Cardiac muscle cell (in vitro differentiated cells and primary cell): ENCODE measurements around the gene LGR4. TPM values are rescaled to one million over a fixed set of nuclear protein-coding genes. Genes with fewer than 3 reads are reported as not detected.
A peak's percentile ranks its signal among the peaks of the same experiment; 100 is the strongest.

ENCODE experiments used
- DNase-seq, 2 donors: peaks; one replicate each; pipeline versions ENCODE4 v3.0.0 to v3.0.0-alpha.2; 2010 to 2017; ENCODE audit warnings: low read depth in 1 of 2, low spot score in 1 of 2
- H3K27ac ChIP-seq: fragments of 200-600 bp; sonication (generic); 2 replicates; pipeline ENCODE4 v1.5.1; 2016
- H3K27me3 ChIP-seq: fragments of 200-600 bp; sonication (generic); 2 replicates; pipeline ENCODE4 v1.6.0; 2016; ENCODE audit warnings: control low read depth
- H3K36me3 ChIP-seq: fragments of 200-600 bp; sonication (generic); 2 replicates; pipeline ENCODE4 v1.5.1; 2016; ENCODE audit warnings: control low read depth
- H3K4me1 ChIP-seq: fragments of 200-600 bp; sonication (generic); 2 replicates; pipeline ENCODE4 v1.8.1; 2017; ENCODE audit warnings: low read depth, mild to moderate bottlenecking, mixed run types
- H3K4me3 ChIP-seq: fragments of 200-600 bp; sonication (generic); 2 replicates; pipeline ENCODE4 v1.5.1; 2016; ENCODE audit warnings: mild to moderate bottlenecking
- H3K9me3 ChIP-seq: fragments of 200-600 bp; sonication (generic); 2 replicates; pipeline ENCODE4 v1.5.1; 2017; ENCODE audit warnings: low read depth, mild to moderate bottlenecking, control low read depth
- polyA plus RNA-seq: library from polyadenylated mRNA; unstranded; fragments of >200 nt; fragmentation: Nextera tagmentation; extraction: Ambion mirVana; gene quantifications from 2 replicates; pipeline ENCODE4 v1.2.1, GENCODE V29; 2016
- total RNA-seq: library from RNA; depleted of rRNA; stranded (reverse); fragments of >200 nt; gene quantifications from 2 replicates; pipeline ENCODE4 v1.2.3, GENCODE V29; 2016
- TF ChIP-seq, protein P1 (sequence below): IDR thresholded peaks from 2 replicates; pipeline ENCODE4 v1.5.1; 2012; ENCODE audit warnings: low read depth, mild to moderate bottlenecking, low read length

Gene LGR4
- total and polyA plus RNA-seq, 2 experiments from 2014 or later: 52.4 to 89.3 TPM

GRCh38 chr11:27506200-27507182 lies 33.9 kb upstream of the LGR4 start, which contains the start of gene LIN7C:
TSS of gene LIN7C (minus strand) at chr11:27506769. CDS start at chr11:27506752, 17 bp downstream.
- Histone ChIP-seq H3K36me3 (no peaks in the 10 kb centered on the region), H3K9me3 (no peaks in the 10 kb centered on the region), H3K27me3 (no peaks in the 10 kb centered on the region), H3K27ac (peak within 1 kb of the TSS; percentile 97), H3K4me1 (peaks cover 8% of the 10 kb centered on the region), H3K4me3 (peak within 1 kb of the TSS; percentile 82)
- TF ChIP-seq, protein P1, sequence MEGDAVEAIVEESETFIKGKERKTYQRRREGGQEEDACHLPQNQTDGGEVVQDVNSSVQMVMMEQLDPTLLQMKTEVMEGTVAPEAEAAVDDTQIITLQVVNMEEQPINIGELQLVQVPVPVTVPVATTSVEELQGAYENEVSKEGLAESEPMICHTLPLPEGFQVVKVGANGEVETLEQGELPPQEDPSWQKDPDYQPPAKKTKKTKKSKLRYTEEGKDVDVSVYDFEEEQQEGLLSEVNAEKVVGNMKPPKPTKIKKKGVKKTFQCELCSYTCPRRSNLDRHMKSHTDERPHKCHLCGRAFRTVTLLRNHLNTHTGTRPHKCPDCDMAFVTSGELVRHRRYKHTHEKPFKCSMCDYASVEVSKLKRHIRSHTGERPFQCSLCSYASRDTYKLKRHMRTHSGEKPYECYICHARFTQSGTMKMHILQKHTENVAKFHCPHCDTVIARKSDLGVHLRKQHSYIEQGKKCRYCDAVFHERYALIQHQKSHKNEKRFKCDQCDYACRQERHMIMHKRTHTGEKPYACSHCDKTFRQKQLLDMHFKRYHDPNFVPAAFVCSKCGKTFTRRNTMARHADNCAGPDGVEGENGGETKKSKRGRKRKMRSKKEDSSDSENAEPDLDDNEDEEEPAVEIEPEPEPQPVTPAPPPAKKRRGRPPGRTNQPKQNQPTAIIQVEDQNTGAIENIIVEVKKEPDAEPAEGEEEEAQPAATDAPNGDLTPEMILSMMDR: no peak
- DNase-seq: peak; percentile 96 to 97

DNA sequence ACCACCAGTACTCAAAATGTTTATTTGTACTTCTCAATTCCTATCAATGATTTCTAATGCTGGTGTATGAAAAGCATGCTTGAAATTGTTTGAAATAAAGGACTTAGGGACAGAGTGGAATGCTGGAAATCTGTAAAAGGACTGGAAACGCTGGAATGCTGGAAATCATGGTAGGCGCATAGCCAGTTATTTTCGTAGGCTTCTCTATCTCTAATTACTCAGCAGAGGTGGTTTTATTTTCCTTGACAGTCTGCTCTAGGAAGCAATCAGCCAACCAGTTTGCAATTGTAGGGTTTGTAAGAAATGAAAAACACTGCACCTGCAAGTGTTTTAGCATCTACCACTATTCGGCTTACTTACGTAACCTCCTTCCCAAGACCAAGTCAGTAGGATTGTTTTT lies 33.2 kb upstream of the LGR4 start:
- TF ChIP-seq, protein P1: no peak
- H3K27ac ChIP-seq: peak overlapping the region; percentile 97
- peaks cover 8% of the 10 kb centered on the region for H3K4me1 ChIP-seq
- H3K4me3 ChIP-seq: peak overlapping the region; percentile 82
- DNase-seq: peak in 1 of 2 donors; percentile 26
- H3K36me3 ChIP-seq: peaks cover 5% of the 10 kb centered on the region
- no peaks in the 10 kb centered on the region for H3K9me3 ChIP-seq
- H3K27me3 ChIP-seq: no peaks in the 10 kb centered on the region

DNA sequence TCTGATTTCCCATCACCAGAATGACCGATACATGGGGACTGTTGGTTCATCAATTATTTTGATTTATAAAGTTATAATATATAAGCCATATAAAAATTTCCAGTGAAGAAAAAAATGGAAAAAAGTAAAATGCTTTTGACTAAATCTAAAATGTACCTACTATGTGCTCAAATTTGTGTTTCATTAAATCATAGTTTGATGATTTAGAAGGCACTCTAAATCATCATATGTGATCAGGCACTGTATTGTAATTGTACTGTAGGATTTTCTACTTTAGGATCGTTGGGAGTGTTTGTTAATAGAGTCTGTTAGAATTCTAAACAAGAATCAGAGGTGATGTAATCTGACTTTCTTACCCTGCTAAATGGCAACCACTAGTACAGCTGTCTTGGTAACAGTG lies 31.6 kb upstream of the LGR4 start:
- H3K27me3 ChIP-seq: no peaks in the 10 kb centered on the region
- TF ChIP-seq, protein P1: no peak
- peaks cover 12% of the 10 kb centered on the region for H3K36me3 ChIP-seq
- no peak for DNase-seq
- no peak overlapping the region for H3K27ac ChIP-seq
- no peak overlapping the region for H3K4me3 ChIP-seq
- H3K9me3 ChIP-seq: no peaks in the 10 kb centered on the region
- peaks cover 8% of the 10 kb centered on the region for H3K4me1 ChIP-seq

GRCh38 chr11:27501100-27501499 lies 28.5 kb upstream of the LGR4 start:
- Histone ChIP-seq H3K36me3 (peaks cover 25% of the 10 kb centered on the region), H3K4me1 (peaks cover 8% of the 10 kb centered on the region), H3K27ac (no peak overlapping the region), H3K27me3 (no peaks in the 10 kb centered on the region), H3K4me3 (no peak overlapping the region), H3K9me3 (no peaks in the 10 kb centered on the region)
- no peak for DNase-seq
- TF ChIP-seq, protein P1: no peak

DNA sequence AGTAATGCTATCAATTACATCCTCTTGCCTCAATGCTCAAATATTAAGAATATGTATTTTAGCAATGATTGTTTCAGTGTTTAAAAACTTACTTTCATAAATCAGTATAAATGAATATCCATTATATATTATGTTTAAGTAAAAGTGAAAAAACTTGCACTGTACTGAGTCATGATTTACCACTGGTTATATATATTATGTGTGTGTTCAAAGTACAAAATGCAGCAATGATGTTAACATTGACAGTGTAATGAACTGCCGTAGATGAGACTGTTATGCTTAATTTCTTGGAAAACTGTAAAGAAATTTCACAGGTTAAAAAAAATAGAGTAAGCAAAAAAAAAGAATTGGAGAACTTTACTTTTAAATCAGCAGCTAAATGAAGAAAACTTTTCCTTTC lies 25.3 kb upstream of the LGR4 start:
- H3K27me3 ChIP-seq: no peaks in the 10 kb centered on the region
- H3K4me1 ChIP-seq: no peaks in the 10 kb centered on the region
- H3K36me3 ChIP-seq: peaks cover 35% of the 10 kb centered on the region
- no peak for DNase-seq
- TF ChIP-seq, protein P1: no peak
- H3K27ac ChIP-seq: no peak overlapping the region
- no peak overlapping the region for H3K4me3 ChIP-seq
- H3K9me3 ChIP-seq: no peaks in the 10 kb centered on the region
